BLaER1 treated with 17β-estradiol and CSF1 and Interleukin-3, amounts not matched to agents 10 nM and 100 nM (cell line): ENCODE measurements around the gene B4GALNT4.
"Not testable (repeated sequence)": the region's sequence is repeated elsewhere in the genome, so short reads cannot be mapped to it uniquely, and the experiment has no call there.

Experiments used
- H3K27ac ChIP-seq, 11 experiments: shearing (Covaris generic); formaldehyde crosslinking; 2 replicates each; pipeline ENCODE4 v1.8.1; 2022
- H3K27me3 ChIP-seq, 11 experiments: shearing (Covaris generic); formaldehyde crosslinking; 2 replicates each; pipeline ENCODE4 v1.8.1; 2022
- H3K36me3 ChIP-seq, 11 experiments: shearing (Covaris generic); formaldehyde crosslinking; 2 replicates each; pipeline ENCODE4 v1.8.1; 2022
- H3K4me1 ChIP-seq, 10 experiments: shearing (Covaris generic); formaldehyde crosslinking; 2 replicates each; pipeline ENCODE4 v1.8.1; 2022
- H3K4me2 ChIP-seq, 11 experiments: shearing (Covaris generic); formaldehyde crosslinking; 2 replicates each; pipeline ENCODE4 v1.8.1; 2022
- H3K4me3 ChIP-seq, 10 experiments: shearing (Covaris generic); formaldehyde crosslinking; 2 replicates each; pipeline ENCODE4 v1.8.1; 2022
- H3K9ac ChIP-seq, 11 experiments: shearing (Covaris generic); formaldehyde crosslinking; 2 replicates each; pipeline ENCODE4 v1.8.1; 2022
- H3K9me3 ChIP-seq, 11 experiments: shearing (Covaris generic); formaldehyde crosslinking; replicated peaks in 1 of 11; 2 replicates each; pipeline ENCODE4 v1.8.1; 2022
- H4K20me1 ChIP-seq, 11 experiments: shearing (Covaris generic); formaldehyde crosslinking; 2 replicates each; pipeline ENCODE4 v1.8.1; 2022
- Cebpa-rat ChIP-seq, 11 experiments: shearing (Covaris generic); IDR thresholded peaks; 2 replicates each; pipeline ENCODE4 v1.8.1; 2022

The B4GALNT4 gene

GRCh38 chr11:360326-361280, 8.7 kb upstream of the B4GALNT4 start:
- peaks cover 0 to 10% (median 0%) of the 10 kb centered on the region in 11 experiments; a peak in 3 of 22 replicates for H3K27me3 ChIP-seq
- H3K4me2 ChIP-seq = peak overlapping the region in 3 of 11 experiments; percentile 15 to 30 (median 23); a peak in 1 of 22 replicates
- H3K4me3 ChIP-seq = 0 out of 20 replicates have a peak overlapping the region, but pooled peaks of 1 of the 10 experiments have one; percentile 33
- H3K9ac ChIP-seq = no peak overlapping the region
- H3K27ac ChIP-seq = peak overlapping the region in 1 of 11 experiments; percentile 33; a peak in 1 of 22 replicates
- no peaks in the 10 kb centered on the region for H4K20me1 ChIP-seq
- peaks cover 3 to 58% (median 22%) of the 10 kb centered on the region in 10 experiments for H3K4me1 ChIP-seq
- no peaks in the 10 kb centered on the region for H3K36me3 ChIP-seq
- TF ChIP-seq Cebpa-rat (IDR thresholded peaks at IDR 0.05) = no peak
- H3K9me3 ChIP-seq = peaks cover 17 to 36% (median 19%) of the 10 kb centered on the region in 11 experiments

GRCh38 chr11:362642-363442, 6.5 kb upstream of the B4GALNT4 start:
- Histone ChIP-seq H3K9ac (peak overlapping the region in 2 of 11 experiments; percentile 5 to 37; a peak in 1 of 22 replicates), H3K27me3 (peaks cover 9 to 19% (median 11%) of the 10 kb centered on the region in 11 experiments), H3K4me2 (peak overlapping the region in 6 of 11 experiments; percentile 19 to 62 (median 56); a peak in 12 of 22 replicates), H3K9me3 (peaks cover 17 to 36% (median 19%) of the 10 kb centered on the region in 11 experiments), H4K20me1 (peaks cover 0 to 1% (median 0%) of the 10 kb centered on the region in 11 experiments; a peak in 1 of 22 replicates), H3K36me3 (no peaks in the 10 kb centered on the region), H3K27ac (peak overlapping the region in 3 of 11 experiments; percentile 13 to 40 (median 38); a peak in 3 of 22 replicates), H3K4me3 (no peak overlapping the region), H3K4me1 (peaks cover 0 to 48% (median 19%) of the 10 kb centered on the region in 10 experiments; a peak in 14 of 20 replicates)
- TF ChIP-seq Cebpa-rat (IDR thresholded peaks at IDR 0.05) = no peak

GRCh38 chr11:363443-363805, 5.9 kb upstream of the B4GALNT4 start:
- H4K20me1 ChIP-seq, H3K9ac ChIP-seq, H3K36me3 ChIP-seq, H3K27ac ChIP-seq, H3K4me2 ChIP-seq, H3K4me3 ChIP-seq: not testable (repeated sequence)
- H3K9me3 ChIP-seq = peaks cover 17 to 32% (median 19%) of the 10 kb centered on the region in 11 experiments
- H3K27me3 ChIP-seq = peaks cover 15 to 23% (median 17%) of the 10 kb centered on the region in 11 experiments
- H3K4me1 ChIP-seq = peaks cover 0 to 48% (median 19%) of the 10 kb centered on the region in 10 experiments; a peak in 14 of 20 replicates

GRCh38 chr11:363948-364761, 5.1 kb upstream of the B4GALNT4 start:
- Histone ChIP-seq H3K9me3 (peaks cover 17 to 24% (median 19%) of the 10 kb centered on the region in 11 experiments), H3K9ac (no peak overlapping the region), H3K4me3 (no peak overlapping the region), H3K36me3 (no peaks in the 10 kb centered on the region), H3K4me1 (peaks cover 0 to 44% (median 19%) of the 10 kb centered on the region in 10 experiments; a peak in 14 of 20 replicates), H3K4me2 (peak overlapping the region in 3 of 11 experiments; percentile 8 to 32 (median 16); a peak in 4 of 22 replicates), H3K27me3 (peaks cover 17 to 27% (median 21%) of the 10 kb centered on the region in 11 experiments), H4K20me1 (peaks cover 0 to 7% (median 0%) of the 10 kb centered on the region in 11 experiments; a peak in 2 of 22 replicates), H3K27ac (no peak overlapping the region)
- TF ChIP-seq Cebpa-rat (IDR thresholded peaks at IDR 0.05) = no peak

GRCh38 chr11:364991-365725, 4.1 kb upstream of the B4GALNT4 start:
- Histone ChIP-seq H3K4me2 (no peak overlapping the region), H3K27me3 (peaks cover 20 to 36% (median 25%) of the 10 kb centered on the region in 11 experiments), H3K9ac (no peak overlapping the region), H3K36me3 (no peaks in the 10 kb centered on the region), H4K20me1 (peaks cover 0 to 9% (median 0%) of the 10 kb centered on the region in 11 experiments; a peak in 5 of 22 replicates), H3K27ac (no peak overlapping the region), H3K4me1 (peaks cover 0 to 40% (median 20%) of the 10 kb centered on the region in 10 experiments; a peak in 14 of 20 replicates), H3K4me3 (no peak overlapping the region), H3K9me3 (peaks cover 16 to 17% (median 16%) of the 10 kb centered on the region in 11 experiments)
- TF ChIP-seq Cebpa-rat (IDR thresholded peaks at IDR 0.05) = no peak

- Histone ChIP-seq H3K4me2 (no peak overlapping the region), H4K20me1 (peaks cover 0 to 16% (median 4%) of the 10 kb centered on the region in 11 experiments; a peak in 7 of 22 replicates), H3K9me3 (peaks cover 9 to 10% (median 10%) of the 10 kb centered on the region in 11 experiments), H3K27me3 (peaks cover 27 to 43% (median 31%) of the 10 kb centered on the region in 11 experiments), H3K36me3 (no peaks in the 10 kb centered on the region), H3K27ac (no peak overlapping the region), H3K4me3 (no peak overlapping the region), H3K9ac (no peak overlapping the region), H3K4me1 (peaks cover 0 to 40% (median 24%) of the 10 kb centered on the region in 10 experiments; a peak in 14 of 20 replicates)
- TF ChIP-seq Cebpa-rat (IDR thresholded peaks at IDR 0.05) = no peak
These were observed 3.5 kb upstream of the B4GALNT4 start for GRCh38 chr11:365831-366230.

GRCh38 chr11:367956-368413, 1.3 kb upstream of the B4GALNT4 start:
- H3K4me3 ChIP-seq = no peak overlapping the region
- H3K36me3 ChIP-seq = no peaks in the 10 kb centered on the region
- no peak for TF ChIP-seq Cebpa-rat (IDR thresholded peaks at IDR 0.05)
- no peaks in the 10 kb centered on the region for H3K9me3 ChIP-seq
- H3K27ac ChIP-seq = no peak overlapping the region
- peaks cover 0 to 41% (median 26%) of the 10 kb centered on the region in 10 experiments; a peak in 13 of 20 replicates for H3K4me1 ChIP-seq
- peak overlapping the region in 9 of 11 experiments; percentile 25 to 60 (median 42); a peak in 10 of 22 replicates for H3K4me2 ChIP-seq
- H3K27me3 ChIP-seq = peaks cover 34 to 58% (median 43%) of the 10 kb centered on the region in 11 experiments
- peaks cover 0 to 27% (median 4%) of the 10 kb centered on the region in 11 experiments; a peak in 9 of 22 replicates for H4K20me1 ChIP-seq
- H3K9ac ChIP-seq = no peak overlapping the region
